GM12873 (cell line): ENCODE measurements around the gene SLC13A2.

Experiments used
- CTCF ChIP-seq: IDR thresholded peaks from 2 replicates; pipeline ENCODE4 v1.5.1; 2012; ENCODE audit warnings: low read depth, mild to moderate bottlenecking, moderate library complexity, low read length, control low read depth; ENCODE audit not compliant: insufficient read depth; ENCODE audit errors: missing control alignments

SLC13A2 gene

GRCh38 chr17:28474111-28474531, 677 bp downstream of the SLC13A2 start:
- TF ChIP-seq CTCF, result no peak

GRCh38 chr17:28475151-28475900, 1.9 kb downstream of the SLC13A2 start:
- no peak for TF ChIP-seq CTCF

GRCh38 chr17:28476076-28476865, 2.8 kb downstream of the SLC13A2 start:
- no peak for TF ChIP-seq CTCF

- no peak for TF ChIP-seq CTCF
These were observed 4.5 kb downstream of the SLC13A2 start for GRCh38 chr17:28477928-28478327.

- no peak for TF ChIP-seq CTCF
These were observed 5.5 kb downstream of the SLC13A2 start for GRCh38 chr17:28478712-28479615.

- no peak for TF ChIP-seq CTCF
These were observed 6.8 kb downstream of the SLC13A2 start for GRCh38 chr17:28480278-28480677.
